SK-N-SH (cell line): Measurements from ENCODE around the gene USP2. TPM values are rescaled to one million over a fixed set of nuclear protein-coding genes. Genes with fewer than 3 reads are reported as not detected.

Experiments used
- CTCF ChIA-PET: fragments of 300-600, 350-600 bp; formaldehyde crosslinking; extraction: SDS; loops from one replicate; lab custom pipeline; 2021; lab: Yijun Ruan, JAX
- POLR2A ChIA-PET: fragments of 350-600 bp; sonication (Branson Sonifier 250); formaldehyde crosslinking; extraction: SDS; loops from one replicate; lab custom pipeline; 2020; ENCODE audit warnings: antibody characterized with exemption, inconsistent platforms; lab: Yijun Ruan, JAX
- DNase-seq: peaks from one replicate; pipeline ENCODE4 v3.0.0; 2012
- H2AFZ ChIP-seq: fragments of 200-600 bp; sonication (generic); 2 replicates; pipeline ENCODE4 v1.8.1; 2016; ENCODE audit warnings: antibody characterized with exemption, mild to moderate bottlenecking, low read depth
- H3F3A ChIP-seq: fragments of 200-600 bp; sonication (generic); replicated peaks from 2 replicates; pipeline ENCODE3; 2016; ENCODE audit warnings: antibody characterized with exemption, mild to moderate bottlenecking; ENCODE audit not compliant: insufficient read depth
- H3K27ac ChIP-seq, 2 experiments: fragments of 200-500 bp in 1 of 2; fragments of 200-600 bp in 1 of 2; sonication (Bioruptor generic) in 1 of 2; sonication (generic), shearing (Covaris generic) in 1 of 2; 2 replicates each; pipeline versions ENCODE4 v1.5.1 to v1.6.1; 2014 to 2016; ENCODE audit warnings: low read depth in 2 of 2, inconsistent platforms in 1 of 2, low read length in 1 of 2, mild to moderate bottlenecking in 1 of 2, mixed read lengths in 1 of 2
- H3K27me3 ChIP-seq: fragments of 200-600 bp; sonication (generic), shearing (Covaris generic); 2 replicates; pipeline ENCODE4 v1.6.1; 2016; ENCODE audit warnings: mixed run types; ENCODE audit not compliant: insufficient read depth
- H3K36me3 ChIP-seq, 2 experiments: fragments of 200-500 bp in 1 of 2; fragments of 200-600 bp in 1 of 2; sonication (Bioruptor generic) in 1 of 2; sonication (generic) in 1 of 2; replicated peaks in 1 of 2; 2 replicates each; pipeline versions ENCODE3 to v1.5.1; 2014 to 2016; ENCODE audit warnings: low read length in 1 of 2, mild to moderate bottlenecking in 1 of 2; ENCODE audit not compliant: insufficient read depth in 2 of 2, control insufficient read depth in 1 of 2
- H3K4me1 ChIP-seq, 2 experiments: fragments of 200-500 bp in 1 of 2; fragments of 200-600 bp in 1 of 2; sonication (Bioruptor generic) in 1 of 2; sonication (generic), shearing (Covaris generic) in 1 of 2; 2 replicates each; pipeline versions ENCODE4 v1.5.1 to v1.6.1; 2014 to 2016; ENCODE audit warnings: low read depth in 1 of 2, low read length in 1 of 2, mixed run types in 1 of 2; ENCODE audit not compliant: insufficient read depth in 2 of 2, control insufficient read depth in 1 of 2
- H3K4me2 ChIP-seq: fragments of 200-600 bp; sonication (generic), shearing (Covaris generic); 2 replicates; pipeline ENCODE4 v1.6.1; 2017; ENCODE audit warnings: mixed run types
- H3K4me3 ChIP-seq, 2 experiments: fragments of 200-500 bp in 1 of 2; fragments of 200-600 bp in 1 of 2; sonication (Bioruptor generic) in 1 of 2; sonication (generic), shearing (Covaris generic) in 1 of 2; 2 replicates each; pipeline versions ENCODE4 v1.5.1 to v1.8.1; 2014 to 2016; ENCODE audit warnings: low read depth in 2 of 2, inconsistent platforms in 1 of 2, low read length in 1 of 2, mild to moderate bottlenecking in 1 of 2, mixed read lengths in 1 of 2, moderate library complexity in 1 of 2
- H3K79me2 ChIP-seq: fragments of 200-600 bp; sonication (generic); 2 replicates; pipeline ENCODE4 v1.8.1; 2017; ENCODE audit warnings: mild to moderate bottlenecking; ENCODE audit not compliant: insufficient read depth
- H3K9ac ChIP-seq: fragments of 200-600 bp; sonication (generic); 2 replicates; pipeline ENCODE4 v1.6.1; 2017; ENCODE audit warnings: mixed run types
- H3K9me2 ChIP-seq: fragments of 200-600 bp; sonication (generic); 2 replicates; pipeline ENCODE4 v1.6.1; 2017; ENCODE audit warnings: mixed run types
- H3K9me3 ChIP-seq: fragments of 200-600 bp; sonication (generic); 2 replicates; pipeline ENCODE4 v1.6.1; 2017; ENCODE audit warnings: mixed run types, mild to moderate bottlenecking, moderate library complexity
- H4K20me1 ChIP-seq: fragments of 200-600 bp; sonication (generic); 2 replicates; pipeline ENCODE4 v1.6.1; 2017; ENCODE audit warnings: mild to moderate bottlenecking, mixed run types; ENCODE audit not compliant: insufficient read depth
- ELF1 ChIP-seq: IDR thresholded peaks from 2 replicates; pipeline ENCODE4 v1.4.0; 2012
- EP300 ChIP-seq, 2 experiments: IDR thresholded peaks; 2 replicates each; pipeline versions ENCODE4 v1.4.0 to v1.6.1; 2012; ENCODE audit warnings: borderline replicate concordance in 1 of 2, low read depth in 1 of 2, low read length in 1 of 2
- FOXJ3 ChIP-seq: sonication (generic); formaldehyde crosslinking; IDR thresholded peaks from 2 replicates; pipeline ENCODE4 v1.5.1; 2020; ENCODE audit warnings: mild to moderate bottlenecking, missing genetic modification reagents
- FOXM1 ChIP-seq: IDR thresholded peaks from 2 replicates; pipeline ENCODE4 v1.4.0; 2012; ENCODE audit warnings: low read depth, mild to moderate bottlenecking
- GABPA ChIP-seq: IDR thresholded peaks from 2 replicates; pipeline ENCODE4 v1.4.0; 2012; ENCODE audit warnings: low read depth, mild to moderate bottlenecking
- GATA2 ChIP-seq: sonication (generic); formaldehyde crosslinking; IDR thresholded peaks from 2 replicates; pipeline ENCODE4 v1.5.0; 2020; ENCODE audit warnings: mild to moderate bottlenecking, missing genetic modification reagents
- JUND ChIP-seq: IDR thresholded peaks from 2 replicates; pipeline ENCODE4 v1.4.0; 2012
- MEF2A ChIP-seq: IDR thresholded peaks from 2 replicates; pipeline ENCODE4 v1.4.0; 2012; ENCODE audit warnings: low read depth, borderline replicate concordance
- MXI1 ChIP-seq: IDR thresholded peaks from 2 replicates; pipeline ENCODE4 v1.6.1; 2012; ENCODE audit warnings: mild to moderate bottlenecking, low read depth, low read length, improper control_type of control experiment
- NRF1 ChIP-seq: IDR thresholded peaks from 2 replicates; pipeline ENCODE4 v1.6.1; 2012; ENCODE audit warnings: low read depth, mild to moderate bottlenecking, low read length
- POLR2AphosphoS5 ChIP-seq: IDR thresholded peaks from 2 replicates; pipeline ENCODE4 v1.6.1; 2012; ENCODE audit warnings: low read depth, low read length
- RAD21 ChIP-seq: IDR thresholded peaks from 2 replicates; pipeline ENCODE4 v1.6.1; 2012; ENCODE audit warnings: mild to moderate bottlenecking, low read length
- RFX5 ChIP-seq: IDR thresholded peaks from 2 replicates; pipeline ENCODE4 v1.6.1; 2012; ENCODE audit warnings: mild to moderate bottlenecking, improper control_type of control experiment, low read length
- RXRA ChIP-seq: IDR thresholded peaks from 2 replicates; pipeline ENCODE4 v1.4.0; 2012; ENCODE audit warnings: low read depth, mild to moderate bottlenecking, borderline replicate concordance
- SIN3A ChIP-seq: IDR thresholded peaks from 2 replicates; pipeline ENCODE4 v1.6.1; 2012; ENCODE audit warnings: low read depth, mild to moderate bottlenecking, low read length, moderate library complexity, borderline replicate concordance
- SMC3 ChIP-seq: IDR thresholded peaks from 2 replicates; pipeline ENCODE4 v1.6.1; 2012; ENCODE audit warnings: low read depth, low read length, improper control_type of control experiment
- TAF1 ChIP-seq: IDR thresholded peaks from 2 replicates; pipeline ENCODE4 v1.6.1; 2012; ENCODE audit warnings: low read depth, mild to moderate bottlenecking, low read length, moderate library complexity, borderline replicate concordance
- TEAD4 ChIP-seq: IDR thresholded peaks from 2 replicates; pipeline ENCODE4 v1.4.0; 2012; ENCODE audit warnings: mild to moderate bottlenecking, borderline replicate concordance; ENCODE audit not compliant: insufficient read depth
- YY1 ChIP-seq: IDR thresholded peaks from 2 replicates; pipeline ENCODE4 v1.4.0; 2012; ENCODE audit warnings: low read depth, mild to moderate bottlenecking
- WGBS: methylation state at CpG from one replicate; pipeline ENCODE4 v1.1.6; 2017; ENCODE audit warnings: low lambda C conversion rate; 5-methylcytosine and 5-hydroxymethylcytosine counted together
- polyA plus RNA-seq, 3 experiments: library from polyadenylated mRNA; depleted of rRNA; stranded (reverse); fragments of >200 nt; gene quantifications; 2 replicates each; pipeline ENCODE4 v1.2.3, GENCODE V29; 2012
- TF ChIP-seq, protein P1 (sequence below): IDR thresholded peaks from 2 replicates; pipeline ENCODE4 v1.4.0; 2012; ENCODE audit warnings: low read depth
- TF ChIP-seq, protein P2 (sequence below): fragments of 200-600 bp; sonication (generic); IDR thresholded peaks from 2 replicates; pipeline ENCODE4 v1.6.1; 2017; ENCODE audit warnings: antibody characterized with exemption, mild to moderate bottlenecking, moderate library complexity
- TF ChIP-seq, protein P3 (sequence below): fragments of 150-350 bp; IDR thresholded peaks from 2 replicates; pipeline ENCODE4 v1.6.1; 2016; ENCODE audit warnings: mild to moderate bottlenecking, low read depth, low read length
- TF ChIP-seq, protein P4 (sequence below): fragments of 150-350 bp; IDR thresholded peaks from 2 replicates; pipeline ENCODE4 v1.6.1; 2017; ENCODE audit warnings: antibody characterized with exemption, low read length, low read depth, borderline replicate concordance

USP2 gene
- polyA plus RNA-seq, 1 of the 3 experiments (the other 2 are of a cell fraction) = 0.97 TPM

DNA sequence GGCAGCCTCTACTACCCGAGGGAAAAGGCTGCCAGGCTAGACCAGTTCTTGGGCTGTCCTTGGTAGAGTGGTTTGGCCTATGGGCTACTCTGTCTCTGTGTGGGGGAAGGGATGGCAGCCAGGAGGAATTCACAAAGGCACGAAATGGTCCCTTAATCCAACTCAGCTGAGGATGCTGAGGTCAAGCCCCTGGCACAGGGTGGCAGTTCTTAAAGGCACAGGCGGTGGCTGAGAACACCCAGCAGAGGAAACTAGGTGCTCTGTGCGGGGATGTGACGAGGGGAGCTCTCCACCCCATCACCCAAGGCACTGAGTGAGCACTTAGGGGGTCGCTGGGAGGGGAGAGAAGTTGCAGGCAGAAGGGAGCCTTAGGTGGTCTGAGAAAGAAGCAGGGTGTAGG, 34.9 kb downstream of the USP2 start, which contains the start of gene MFRP:
Gene MFRP, minus strand, starts transcription at position 101 of the 400 bp plus-strand sequence. CDS start 192 bp downstream, outside the sequence.
- WGBS = 46% methylated on average over 6 of the region's 6 CpGs
- Histone ChIP-seq H3K4me1 (peaks cover 0 to 7% of the 10 kb centered on the region in 2 experiments; a peak in 1 of 4 replicates), H3K4me3 (no peak within 1 kb of the TSS), H3K36me3 (no peaks in the 10 kb centered on the region), H3K79me2 (no peaks in the 10 kb centered on the region), H3K4me2 (no peak within 1 kb of the TSS), H3F3A (no peaks in the 10 kb centered on the region), H3K9me2 (no peaks in the 10 kb centered on the region), H4K20me1 (no peaks in the 10 kb centered on the region), H3K27ac (no peak within 1 kb of the TSS), H2AFZ (no peak within 1 kb of the TSS), H3K27me3 (no peaks in the 10 kb centered on the region; the same call in 1 of the 2 replicates), H3K9ac (no peak within 1 kb of the TSS), H3K9me3 (no peaks in the 10 kb centered on the region)
- TF ChIP-seq, protein P1, sequence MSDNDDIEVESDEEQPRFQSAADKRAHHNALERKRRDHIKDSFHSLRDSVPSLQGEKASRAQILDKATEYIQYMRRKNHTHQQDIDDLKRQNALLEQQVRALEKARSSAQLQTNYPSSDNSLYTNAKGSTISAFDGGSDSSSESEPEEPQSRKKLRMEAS = no peak
- TF ChIP-seq TEAD4 (no peak), YY1 (no peak), POLR2AphosphoS5 (no peak), MXI1 (no peak), RAD21 (no peak), EP300 (IDR thresholded peaks at IDR 0.05; ENCODE audit: borderline replicate concordance in 1 of 2, low read depth in 1 of 2, low read length in 1 of 2) (no peak), GATA2 (no peak), FOXJ3 (CRISPR knock-in tag) (no peak), GABPA (no peak)
- POLR2A ChIA-PET = no interaction called here
- DNase-seq = no peak
- CTCF ChIA-PET = interaction anchor here (1.6 to 11.0 kb wide), 5 partner anchors 8 to 134 kb away, joined by 3 to 90 read pairs (median 42); no protein-coding TSS in a partner anchor

DNA sequence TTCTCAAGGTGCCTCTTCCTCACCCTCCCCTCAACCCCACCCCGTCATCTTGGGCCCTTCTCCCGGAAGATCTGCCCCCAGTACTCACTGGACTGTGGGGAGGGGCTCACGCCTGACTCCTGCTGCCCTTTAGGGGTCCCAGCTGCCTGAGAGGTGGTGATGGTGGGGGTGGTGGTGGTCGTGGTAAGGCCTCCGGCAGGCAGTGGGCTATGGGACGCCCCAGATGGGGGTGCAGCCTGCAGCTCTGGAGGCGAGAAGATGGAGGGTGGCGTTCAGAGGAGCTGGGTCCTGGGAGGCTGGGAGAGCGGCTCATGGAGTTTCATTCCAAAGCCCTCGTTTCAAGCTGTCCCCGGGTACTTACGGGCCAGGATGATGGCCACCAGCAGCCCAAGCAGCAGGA, 35.8 kb downstream of the USP2 start:
- ChIA-PET POLR2A (no interaction called here), CTCF (interaction anchor here (0.5 to 11.0 kb wide), 4 partner anchors 11 to 188 kb away, joined by 3 to 90 read pairs (median 46); no protein-coding TSS in a partner anchor)
- Histone ChIP-seq H3F3A (no peaks in the 10 kb centered on the region), H3K27ac (no peak overlapping the region), H3K9me2 (no peaks in the 10 kb centered on the region), H3K9me3 (no peaks in the 10 kb centered on the region), H3K27me3 (no peaks in the 10 kb centered on the region; the same call in 1 of the 2 replicates), H2AFZ (no peak overlapping the region), H3K36me3 (no peaks in the 10 kb centered on the region), H3K79me2 (no peaks in the 10 kb centered on the region), H3K4me2 (no peak overlapping the region), H3K9ac (no peak overlapping the region), H4K20me1 (no peaks in the 10 kb centered on the region), H3K4me3 (no peak overlapping the region), H3K4me1 (peaks cover 0 to 7% of the 10 kb centered on the region in 2 experiments; a peak in 1 of 4 replicates)
- WGBS = 79% methylated on average over 10 of the region's 12 CpGs
- no peak for DNase-seq
- TF ChIP-seq MEF2A (no peak), NRF1 (no peak), MXI1 (no peak), TAF1 (no peak), TEAD4 (no peak), RFX5 (no peak), SMC3 (no peak), ELF1 (no peak), POLR2AphosphoS5 (no peak), FOXJ3 (CRISPR knock-in tag) (no peak), GATA2 (no peak), FOXM1 (no peak), GABPA (no peak), SIN3A (no peak), RXRA (no peak), JUND (no peak)
- TF ChIP-seq, protein P2, sequence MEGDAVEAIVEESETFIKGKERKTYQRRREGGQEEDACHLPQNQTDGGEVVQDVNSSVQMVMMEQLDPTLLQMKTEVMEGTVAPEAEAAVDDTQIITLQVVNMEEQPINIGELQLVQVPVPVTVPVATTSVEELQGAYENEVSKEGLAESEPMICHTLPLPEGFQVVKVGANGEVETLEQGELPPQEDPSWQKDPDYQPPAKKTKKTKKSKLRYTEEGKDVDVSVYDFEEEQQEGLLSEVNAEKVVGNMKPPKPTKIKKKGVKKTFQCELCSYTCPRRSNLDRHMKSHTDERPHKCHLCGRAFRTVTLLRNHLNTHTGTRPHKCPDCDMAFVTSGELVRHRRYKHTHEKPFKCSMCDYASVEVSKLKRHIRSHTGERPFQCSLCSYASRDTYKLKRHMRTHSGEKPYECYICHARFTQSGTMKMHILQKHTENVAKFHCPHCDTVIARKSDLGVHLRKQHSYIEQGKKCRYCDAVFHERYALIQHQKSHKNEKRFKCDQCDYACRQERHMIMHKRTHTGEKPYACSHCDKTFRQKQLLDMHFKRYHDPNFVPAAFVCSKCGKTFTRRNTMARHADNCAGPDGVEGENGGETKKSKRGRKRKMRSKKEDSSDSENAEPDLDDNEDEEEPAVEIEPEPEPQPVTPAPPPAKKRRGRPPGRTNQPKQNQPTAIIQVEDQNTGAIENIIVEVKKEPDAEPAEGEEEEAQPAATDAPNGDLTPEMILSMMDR = no peak
- TF ChIP-seq, protein P3, sequence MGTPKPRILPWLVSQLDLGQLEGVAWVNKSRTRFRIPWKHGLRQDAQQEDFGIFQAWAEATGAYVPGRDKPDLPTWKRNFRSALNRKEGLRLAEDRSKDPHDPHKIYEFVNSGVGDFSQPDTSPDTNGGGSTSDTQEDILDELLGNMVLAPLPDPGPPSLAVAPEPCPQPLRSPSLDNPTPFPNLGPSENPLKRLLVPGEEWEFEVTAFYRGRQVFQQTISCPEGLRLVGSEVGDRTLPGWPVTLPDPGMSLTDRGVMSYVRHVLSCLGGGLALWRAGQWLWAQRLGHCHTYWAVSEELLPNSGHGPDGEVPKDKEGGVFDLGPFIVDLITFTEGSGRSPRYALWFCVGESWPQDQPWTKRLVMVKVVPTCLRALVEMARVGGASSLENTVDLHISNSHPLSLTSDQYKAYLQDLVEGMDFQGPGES = no peak
- TF ChIP-seq, protein P4, sequence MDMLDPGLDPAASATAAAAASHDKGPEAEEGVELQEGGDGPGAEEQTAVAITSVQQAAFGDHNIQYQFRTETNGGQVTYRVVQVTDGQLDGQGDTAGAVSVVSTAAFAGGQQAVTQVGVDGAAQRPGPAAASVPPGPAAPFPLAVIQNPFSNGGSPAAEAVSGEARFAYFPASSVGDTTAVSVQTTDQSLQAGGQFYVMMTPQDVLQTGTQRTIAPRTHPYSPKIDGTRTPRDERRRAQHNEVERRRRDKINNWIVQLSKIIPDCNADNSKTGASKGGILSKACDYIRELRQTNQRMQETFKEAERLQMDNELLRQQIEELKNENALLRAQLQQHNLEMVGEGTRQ = no peak
- TF ChIP-seq, protein P1 = no peak
